GM18951 (cell line): Measurements from ENCODE around the gene CDH2.

Experiments
- POLR2A ChIP-seq: IDR thresholded peaks from 4 replicates; pipeline ENCODE4 v1.6.1; 2011; ENCODE audit warnings: mild to moderate bottlenecking; ENCODE audit not compliant: insufficient read length, insufficient read depth; ENCODE audit errors: extremely low read depth
- in situ Hi-C: fragments of 300-500 bp; cut with MboI; formaldehyde crosslinking; loops from one replicate; pipeline ENCODE4 v1.12.0; 2022; ENCODE audit warnings: low sequenced_read_pairs, mixed read lengths, inconsistent platforms; ENCODE audit not compliant: unreplicated experiment

CDH2 gene

DNA sequence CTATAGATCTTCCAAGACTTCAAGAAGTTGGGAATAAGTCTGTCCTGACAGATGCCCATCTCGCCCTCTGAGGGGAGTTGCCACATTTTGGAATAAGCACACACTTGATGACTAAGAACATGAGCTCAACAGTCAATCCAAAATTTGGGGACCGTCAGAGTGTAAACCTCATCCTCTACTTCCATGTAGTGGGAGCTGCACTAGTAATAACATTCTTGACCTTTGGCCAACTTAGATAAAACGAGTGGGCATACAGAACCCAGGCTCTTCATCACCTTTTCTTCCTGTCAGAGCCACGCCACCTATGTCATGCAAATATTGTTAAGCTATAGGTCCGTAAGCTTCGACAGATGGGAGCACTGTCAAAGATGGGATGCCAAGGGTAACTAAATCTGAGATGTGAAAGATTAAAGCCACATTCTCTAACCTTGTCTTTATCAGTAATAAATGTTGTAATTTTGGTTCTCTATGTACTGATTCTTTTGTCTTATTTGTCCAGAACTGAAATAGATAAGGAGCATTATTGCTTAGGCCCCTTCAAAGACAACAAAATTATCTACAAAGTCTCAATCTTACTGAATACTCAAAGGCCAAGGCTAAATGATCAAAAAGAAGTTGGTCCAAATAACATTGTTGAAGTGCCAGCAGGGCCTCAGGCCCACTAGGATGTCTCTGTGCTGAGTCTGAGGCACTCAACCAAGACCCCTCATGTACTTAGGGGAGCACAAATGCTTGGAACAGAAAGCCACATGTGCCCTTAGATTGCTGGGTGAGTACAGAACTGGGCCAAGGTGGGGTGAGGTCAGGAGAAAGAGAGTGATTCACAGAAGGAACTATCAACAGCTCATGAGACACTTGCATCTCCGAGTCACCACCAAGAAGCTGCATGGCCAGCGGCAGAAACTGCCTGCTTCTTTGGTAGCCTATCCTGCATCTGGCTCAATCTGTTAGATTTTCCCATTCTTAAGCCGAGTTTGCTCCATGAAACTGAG is 15.0 kb downstream of the CDH2 start:
- in situ Hi-C loops: no loop called here
- TF ChIP-seq POLR2A: no peak

DNA sequence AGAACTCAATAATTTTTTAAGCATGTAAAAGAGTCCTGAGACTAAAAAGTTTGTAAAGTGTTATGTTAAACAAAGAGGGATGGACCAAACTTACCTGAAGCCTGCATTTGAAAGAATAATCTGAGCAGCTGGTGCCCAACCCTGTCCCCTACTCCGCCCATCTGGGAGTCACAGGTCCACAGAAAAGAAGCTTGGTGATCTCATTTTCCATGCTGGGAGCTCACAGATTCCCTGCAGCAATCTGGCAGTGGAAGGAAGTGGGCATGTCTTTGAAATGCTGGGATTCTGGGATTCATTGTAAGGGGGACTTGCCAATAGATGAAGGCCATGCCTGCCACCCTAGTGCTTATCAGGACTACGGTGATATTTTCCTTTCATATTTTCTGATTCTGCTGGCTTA is 17.9 kb downstream of the CDH2 start:
- no peak for TF ChIP-seq POLR2A
- in situ Hi-C loops: no loop called here

DNA sequence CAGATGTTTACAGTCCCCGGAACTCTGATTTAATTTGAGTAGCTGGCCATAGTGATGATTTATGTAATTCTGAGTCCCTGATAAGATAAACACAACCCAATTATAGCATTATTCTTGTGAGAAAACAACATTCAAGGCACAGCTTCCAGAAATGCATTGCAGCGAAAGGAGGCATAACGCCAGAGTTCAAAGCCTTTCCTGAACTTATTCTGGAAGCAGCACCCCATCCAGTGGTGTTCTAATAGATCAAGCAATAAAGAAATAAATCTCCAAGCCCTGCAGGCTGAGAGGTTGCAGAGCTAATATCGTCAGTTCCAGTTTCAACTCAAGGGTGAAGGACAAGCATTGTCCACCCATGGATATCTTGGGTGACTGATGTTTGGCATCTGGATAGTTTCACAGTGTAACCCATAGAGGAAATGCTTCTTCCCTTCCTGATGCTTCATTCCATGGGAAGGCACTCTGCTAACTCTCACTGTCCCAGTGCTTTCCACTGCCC is 18.8 kb downstream of the CDH2 start:
- no peak for TF ChIP-seq POLR2A
- in situ Hi-C loops: no loop called here

DNA sequence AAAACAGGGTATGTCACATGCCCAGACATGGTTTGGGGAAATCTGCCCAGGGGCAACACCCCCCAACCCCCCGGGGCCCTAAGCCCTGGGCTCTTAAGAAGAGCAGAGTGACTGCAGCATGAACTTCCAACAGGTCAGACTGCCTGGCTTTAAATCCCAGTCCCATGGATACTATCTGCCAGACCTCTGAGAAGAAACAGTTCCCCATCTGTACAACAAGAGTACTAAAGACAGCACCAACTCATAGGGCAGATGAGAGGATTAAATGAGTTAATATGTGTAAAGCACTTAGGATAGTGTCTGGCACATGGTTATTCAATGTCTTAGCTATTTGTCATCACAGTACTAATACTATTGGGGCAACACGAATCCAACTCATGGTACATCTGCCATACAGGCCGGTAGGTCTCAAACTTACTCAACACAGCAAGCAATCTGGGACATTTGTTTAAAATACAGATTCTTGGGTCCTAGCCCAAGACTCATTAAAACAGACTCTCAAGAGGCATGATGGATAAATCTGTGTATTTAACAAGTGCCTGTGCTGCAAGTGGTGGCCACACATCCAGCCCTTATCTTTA is 23.4 kb downstream of the CDH2 start:
- in situ Hi-C loops: no loop called here

DNA sequence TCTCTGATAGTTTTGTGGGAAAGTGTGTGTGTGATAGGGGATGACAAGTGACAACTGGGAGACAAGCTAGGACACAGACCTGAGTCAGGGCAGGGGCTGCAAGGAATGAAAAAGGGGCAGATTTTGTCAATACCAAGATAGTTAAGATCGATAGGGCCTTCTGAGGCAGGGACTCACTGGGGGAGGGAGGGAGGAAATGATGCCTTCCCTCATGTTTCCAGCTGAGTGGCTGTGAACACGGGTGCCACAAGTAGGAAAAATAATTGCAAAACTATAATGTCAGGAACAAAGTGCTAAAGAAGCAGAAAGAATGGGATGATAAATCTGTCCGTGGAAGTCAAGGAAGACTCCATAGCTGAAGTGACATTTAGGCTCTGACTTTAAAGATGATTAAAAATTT is 24.2 kb downstream of the CDH2 start:
- no peak for TF ChIP-seq POLR2A
- in situ Hi-C loops: no loop called here

More for the DNA sequence above, 23.4 kb downstream of the CDH2 start:
- TF ChIP-seq POLR2A: no peak

DNA sequence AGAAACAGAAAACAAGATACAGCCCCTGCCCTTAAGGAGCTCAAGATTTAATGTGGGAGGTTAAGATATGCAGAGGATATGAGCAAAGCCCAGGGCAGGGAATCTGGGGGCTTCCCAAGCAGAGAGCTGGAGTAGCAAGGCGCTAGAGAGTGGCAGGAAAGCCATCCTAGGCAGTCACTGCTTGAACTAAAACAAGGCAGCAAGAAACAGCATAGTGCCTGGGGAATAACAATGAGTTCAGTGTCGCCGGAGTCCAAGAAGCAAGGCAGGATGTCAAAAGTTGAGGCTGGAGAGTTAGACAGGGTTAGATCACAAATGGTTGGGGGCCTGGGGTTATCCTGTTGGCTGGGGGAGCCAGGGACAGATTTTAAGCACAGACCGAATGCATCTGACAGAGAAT is 24.6 kb downstream of the CDH2 start:
- in situ Hi-C loops: no loop called here
- no peak for TF ChIP-seq POLR2A

DNA sequence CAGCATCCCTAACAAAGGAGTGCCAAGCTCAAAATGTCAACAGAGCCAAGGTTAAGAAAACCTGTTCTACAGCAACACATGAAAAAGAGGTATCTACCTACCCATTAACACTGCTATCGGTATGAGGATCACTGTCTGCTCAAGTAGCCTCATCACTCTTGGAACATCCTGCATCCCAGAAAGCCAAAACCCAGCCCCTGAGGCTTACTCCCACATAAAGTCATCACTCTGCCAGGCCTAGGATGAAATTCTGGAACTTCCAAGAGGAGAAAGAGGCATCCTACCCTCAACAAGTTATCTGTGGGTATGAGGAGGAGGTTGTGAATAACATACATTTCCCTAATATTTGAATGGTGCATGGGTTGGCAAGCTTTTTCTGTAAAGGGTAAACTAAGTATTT is 25.5 kb downstream of the CDH2 start:
- TF ChIP-seq POLR2A: no peak
- in situ Hi-C loops: no loop called here

DNA sequence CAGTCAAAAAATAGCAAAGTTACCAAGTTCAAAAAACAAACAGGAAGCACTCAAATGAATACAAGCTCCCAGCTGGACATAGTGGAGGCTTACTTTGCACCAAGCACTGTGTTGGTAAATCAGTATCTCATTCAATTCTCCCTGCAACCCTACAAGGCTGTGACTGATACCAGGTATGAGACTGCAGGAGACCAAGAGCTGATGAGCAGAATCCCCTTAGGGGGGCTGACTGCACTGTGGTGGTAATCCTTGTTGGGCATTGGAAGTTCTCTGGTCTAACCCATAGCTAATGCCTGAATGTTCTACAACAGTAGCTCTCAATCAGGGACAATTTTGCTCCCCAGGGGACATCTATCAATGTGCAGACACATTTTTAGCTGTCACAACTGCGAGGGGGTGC is 26.0 kb downstream of the CDH2 start:
- in situ Hi-C loops: no loop called here
- no peak for TF ChIP-seq POLR2A

DNA sequence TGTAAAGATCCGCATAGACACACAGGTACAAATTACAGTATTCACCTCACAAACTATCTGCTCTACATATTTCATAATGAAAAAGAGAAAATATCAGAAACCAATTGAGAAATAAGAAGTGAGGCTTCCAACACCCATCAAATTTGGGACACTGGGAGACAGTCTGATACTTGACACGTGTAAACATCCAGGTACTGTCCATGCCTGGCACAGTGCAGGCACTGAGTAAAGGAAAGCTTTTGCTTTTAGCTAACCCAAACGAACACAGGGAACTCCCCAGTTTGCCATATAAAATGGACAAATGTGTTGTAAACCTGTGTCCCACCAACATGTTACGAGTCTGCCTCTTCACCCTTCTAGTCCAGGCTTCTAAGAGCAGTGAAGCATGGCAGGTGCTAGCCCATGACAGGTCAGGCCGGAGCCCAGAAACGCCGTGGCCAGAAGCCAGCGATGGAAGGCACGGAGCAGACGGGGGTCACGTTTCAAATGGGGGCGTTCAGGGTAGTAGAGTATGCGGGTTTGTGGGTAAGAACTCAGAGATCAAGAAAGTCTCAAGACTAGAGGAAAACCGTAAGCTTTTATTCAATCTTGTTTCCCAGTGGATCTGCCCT is 27.0 kb downstream of the CDH2 start:
- in situ Hi-C loops: no loop called here
- no peak for TF ChIP-seq POLR2A

DNA sequence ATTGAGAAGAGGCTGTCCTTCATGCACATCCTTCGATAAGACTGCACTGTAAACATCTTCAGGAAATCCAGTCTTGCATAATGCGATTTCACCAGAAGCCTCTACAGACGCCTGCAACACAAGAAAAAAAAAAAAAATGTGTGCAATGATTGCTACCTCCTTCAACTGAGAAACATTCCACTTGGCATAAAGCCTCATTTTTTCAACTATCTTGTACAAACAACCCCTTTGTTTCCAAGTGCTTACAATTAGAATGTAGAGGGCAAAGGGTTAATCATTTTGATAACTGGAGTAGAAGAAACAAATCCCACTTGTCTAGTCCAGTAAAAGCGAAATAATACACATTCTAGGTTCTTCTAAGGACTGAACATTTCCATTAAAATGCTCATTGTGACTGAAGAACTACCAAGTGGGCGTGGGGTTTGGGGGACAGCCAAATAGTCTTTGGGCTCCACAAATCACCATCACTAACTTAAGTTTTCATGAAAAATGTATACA is 29.2 kb downstream of the CDH2 start:
- TF ChIP-seq POLR2A: no peak
- in situ Hi-C loops: no loop called here

DNA sequence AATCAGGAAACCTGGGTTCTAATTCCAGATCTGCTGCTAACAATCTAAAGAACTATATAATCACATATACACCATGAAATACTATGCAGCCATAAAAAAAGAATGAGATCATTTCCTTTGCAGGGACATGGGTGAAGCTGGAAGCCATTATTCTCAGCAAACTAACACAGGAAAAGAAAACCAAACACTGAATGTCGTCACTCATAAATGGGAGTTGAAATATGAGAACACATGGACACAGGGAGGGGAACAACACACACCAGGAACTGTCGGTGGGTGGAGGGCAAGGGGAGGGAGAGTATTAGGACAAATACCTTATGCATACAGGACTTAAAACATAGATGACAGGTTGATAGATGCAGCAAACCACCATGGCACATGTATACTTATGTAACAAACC is 33.2 kb downstream of the CDH2 start:
- in situ Hi-C loops: no loop called here
- no peak for TF ChIP-seq POLR2A

DNA sequence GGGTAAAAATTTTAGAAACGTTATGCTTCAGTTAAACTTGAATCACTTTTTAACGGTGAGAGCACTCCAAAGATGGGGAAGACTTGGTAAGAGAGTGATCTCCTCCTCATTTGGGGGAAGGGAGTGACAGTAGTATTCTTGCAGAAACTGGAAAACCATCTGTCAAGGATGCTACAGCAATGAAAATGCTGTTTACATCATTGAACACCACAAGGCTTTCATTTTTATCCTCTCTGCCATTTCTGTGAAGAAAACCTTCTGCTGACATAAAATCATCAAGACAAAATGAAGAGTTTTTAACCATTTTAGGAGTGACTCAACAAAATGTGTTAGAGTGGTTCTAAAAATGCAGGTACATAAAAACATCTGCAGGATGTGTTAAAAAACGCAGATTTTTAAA is 38.1 kb downstream of the CDH2 start:
- TF ChIP-seq POLR2A: no peak
- in situ Hi-C loops: no loop called here

DNA sequence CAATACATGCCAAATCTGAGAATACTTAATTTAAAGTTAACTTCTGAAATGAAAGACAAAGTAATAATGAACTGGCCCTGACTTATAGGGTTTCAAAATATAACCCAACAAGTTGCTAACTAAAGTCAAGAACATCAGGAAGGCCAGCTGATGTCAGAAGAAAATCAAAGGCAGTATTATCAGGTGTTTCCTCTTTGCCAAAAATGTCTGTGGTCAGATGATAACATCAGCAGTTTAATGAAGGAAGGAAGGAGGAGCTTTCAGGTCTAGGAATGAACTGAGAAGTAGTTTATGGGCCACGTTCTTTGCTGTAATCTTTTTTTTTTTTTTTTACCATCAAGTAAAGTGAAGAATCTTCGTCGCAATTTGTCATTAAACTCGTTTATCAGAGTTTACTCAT is 40.9 kb downstream of the CDH2 start:
- TF ChIP-seq POLR2A: no peak
- in situ Hi-C loops: no loop called here
